Activated CD8-positive, alpha-beta memory T cell treated with anti-CD3 and anti-CD28 coated beads, Interleukin-2, amount 10 ng/mL, durations not matched to agents 7 days and 5 days (primary cell): ENCODE measurements around the gene CNTNAP2. TPM values are rescaled to one million over a fixed set of nuclear protein-coding genes. Genes with fewer than 3 reads are reported as not detected.

Experiments
- ATAC-seq: fragments of 150-1000 bp; cut with Tn5 transposase; one replicate; pipeline ENCODE4 v1.10.0; 2021; ENCODE audit warnings: moderate library complexity
- CTCF ChIA-PET: fragments of 350-600 bp; sonication (Branson Sonifier 250); formaldehyde crosslinking; loops from one replicate; lab custom pipeline; 2021; ENCODE audit warnings: antibody characterized with exemption; lab: Charles Lee
- DNase-seq: peaks from one replicate; pipeline ENCODE4 v3.0.0-alpha.2; 2020
- H3K27ac Mint-ChIP-seq: one replicate; pipeline ENCODE4 v1.8.0; 2021; ENCODE audit warnings: mild to moderate bottlenecking, mixed read lengths
- H3K27me3 Mint-ChIP-seq: one replicate; pipeline ENCODE4 v1.8.0; 2021; ENCODE audit warnings: mixed read lengths
- H3K36me3 Mint-ChIP-seq: one replicate; pipeline ENCODE4 v1.8.0; 2021; ENCODE audit warnings: mild to moderate bottlenecking, mixed read lengths
- H3K4me1 Mint-ChIP-seq: one replicate; pipeline ENCODE4 v1.8.0; 2021; ENCODE audit warnings: mixed read lengths
- H3K4me3 Mint-ChIP-seq: one replicate; pipeline ENCODE4 v1.8.0; 2021; ENCODE audit warnings: mild to moderate bottlenecking, moderate library complexity, mixed read lengths
- H3K9me3 Mint-ChIP-seq: one replicate; pipeline ENCODE4 v1.8.0; 2022; ENCODE audit warnings: low read depth, mixed read lengths
- total RNA-seq, 2 experiments: library from RNA; stranded (reverse); gene quantifications; one replicate each; pipeline ENCODE4 v1.2.3, GENCODE V29; 2021

CNTNAP2 gene
- total RNA-seq, 2 experiments from 2014 or later = not detected

- Mint-ChIP-seq H3K36me3 (no peaks in the 10 kb centered on the region), H3K27ac (no peak overlapping the region), H3K9me3 (peaks cover 6% of the 10 kb centered on the region), H3K4me1 (no peaks in the 10 kb centered on the region), H3K27me3 (no peaks in the 10 kb centered on the region), H3K4me3 (no peak overlapping the region)
- DNase-seq (no peak), ATAC-seq (no peak)
- CTCF ChIA-PET = no interaction called here
These were observed 1277.7 kb downstream of the CNTNAP2 start for GRCh38 chr7:147394329-147394728.

- CTCF ChIA-PET = no interaction called here
- no peak overlapping the region for H3K27ac Mint-ChIP-seq
These were observed 1283.7 kb downstream of the CNTNAP2 start for GRCh38 chr7:147400221-147400689.

GRCh38 chr7:147400925-147401324 is 1284.3 kb downstream of the CNTNAP2 start:
- Mint-ChIP-seq H3K36me3 (no peaks in the 10 kb centered on the region), H3K4me1 (no peaks in the 10 kb centered on the region), H3K9me3 (peaks cover 5% of the 10 kb centered on the region), H3K27me3 (no peaks in the 10 kb centered on the region), H3K27ac (no peak overlapping the region), H3K4me3 (no peak overlapping the region)
- no peak for DNase-seq
- CTCF ChIA-PET = no interaction called here
- no peak for ATAC-seq

More at GRCh38 chr7:147400221-147400689, 1283.7 kb downstream of the CNTNAP2 start:
- H3K4me1 Mint-ChIP-seq = no peaks in the 10 kb centered on the region
- DNase-seq (no peak), ATAC-seq (no peak)
- H3K36me3 Mint-ChIP-seq = no peaks in the 10 kb centered on the region
- H3K27me3 Mint-ChIP-seq = no peaks in the 10 kb centered on the region
- H3K4me3 Mint-ChIP-seq = no peak overlapping the region
- peaks cover 5% of the 10 kb centered on the region for H3K9me3 Mint-ChIP-seq

- no peak overlapping the region for H3K27ac Mint-ChIP-seq
- CTCF ChIA-PET = no interaction called here
- DNase-seq = no peak
These were observed 1289.0 kb downstream of the CNTNAP2 start for GRCh38 chr7:147405621-147406020.

GRCh38 chr7:147406521-147407135 is 1290.0 kb downstream of the CNTNAP2 start:
- Mint-ChIP-seq H3K27me3 (no peaks in the 10 kb centered on the region), H3K4me3 (no peak overlapping the region), H3K36me3 (no peaks in the 10 kb centered on the region), H3K27ac (no peak overlapping the region), H3K9me3 (peaks cover 12% of the 10 kb centered on the region), H3K4me1 (no peaks in the 10 kb centered on the region)
- CTCF ChIA-PET = no interaction called here
- DNase-seq (no peak), ATAC-seq (no peak)

More at GRCh38 chr7:147405621-147406020, 1289.0 kb downstream of the CNTNAP2 start:
- no peak for ATAC-seq
- no peak overlapping the region for H3K4me3 Mint-ChIP-seq
- peaks cover 12% of the 10 kb centered on the region for H3K9me3 Mint-ChIP-seq
- H3K27me3 Mint-ChIP-seq = no peaks in the 10 kb centered on the region
- H3K4me1 Mint-ChIP-seq = no peaks in the 10 kb centered on the region
- no peaks in the 10 kb centered on the region for H3K36me3 Mint-ChIP-seq

GRCh38 chr7:147411096-147411495 is 1294.5 kb downstream of the CNTNAP2 start:
- no peak overlapping the region for H3K27ac Mint-ChIP-seq

GRCh38 chr7:147412109-147412508 is 1295.5 kb downstream of the CNTNAP2 start:
- ATAC-seq (no peak), DNase-seq (no peak)
- CTCF ChIA-PET = no interaction called here
- Mint-ChIP-seq H3K27me3 (no peaks in the 10 kb centered on the region), H3K4me1 (no peaks in the 10 kb centered on the region), H3K27ac (no peak overlapping the region), H3K4me3 (no peak overlapping the region), H3K9me3 (peaks cover 20% of the 10 kb centered on the region), H3K36me3 (no peaks in the 10 kb centered on the region)

More at GRCh38 chr7:147411096-147411495, 1294.5 kb downstream of the CNTNAP2 start:
- Mint-ChIP-seq H3K4me3 (no peak overlapping the region), H3K9me3 (peaks cover 22% of the 10 kb centered on the region), H3K4me1 (no peaks in the 10 kb centered on the region), H3K36me3 (no peaks in the 10 kb centered on the region), H3K27me3 (no peaks in the 10 kb centered on the region)
- no peak for DNase-seq
- no peak for ATAC-seq
- CTCF ChIA-PET = no interaction called here

GRCh38 chr7:147412782-147413556 is 1296.4 kb downstream of the CNTNAP2 start:
- Mint-ChIP-seq H3K27me3 (no peaks in the 10 kb centered on the region), H3K4me1 (no peaks in the 10 kb centered on the region)
- CTCF ChIA-PET = no interaction called here

GRCh38 chr7:147413557-147413870 is 1296.9 kb downstream of the CNTNAP2 start:
- no peaks in the 10 kb centered on the region for H3K36me3 Mint-ChIP-seq
- CTCF ChIA-PET = no interaction called here
- H3K27ac Mint-ChIP-seq = no peak overlapping the region
- ATAC-seq (no peak), DNase-seq (no peak)
- no peaks in the 10 kb centered on the region for H3K4me1 Mint-ChIP-seq
- no peak overlapping the region for H3K4me3 Mint-ChIP-seq
- peaks cover 14% of the 10 kb centered on the region for H3K9me3 Mint-ChIP-seq
- H3K27me3 Mint-ChIP-seq = no peaks in the 10 kb centered on the region

More at GRCh38 chr7:147412782-147413556, 1296.4 kb downstream of the CNTNAP2 start:
- Mint-ChIP-seq H3K27ac (no peak overlapping the region), H3K4me3 (no peak overlapping the region), H3K36me3 (no peaks in the 10 kb centered on the region), H3K9me3 (peaks cover 17% of the 10 kb centered on the region)
- DNase-seq (no peak), ATAC-seq (no peak)

GRCh38 chr7:147415991-147416390 is 1299.4 kb downstream of the CNTNAP2 start:
- H3K27ac Mint-ChIP-seq = no peak overlapping the region
- H3K36me3 Mint-ChIP-seq = no peaks in the 10 kb centered on the region
- DNase-seq (no peak), ATAC-seq (no peak)
- H3K9me3 Mint-ChIP-seq = peaks cover 10% of the 10 kb centered on the region
- H3K27me3 Mint-ChIP-seq = no peaks in the 10 kb centered on the region
- CTCF ChIA-PET = no interaction called here
- H3K4me1 Mint-ChIP-seq = no peaks in the 10 kb centered on the region
- H3K4me3 Mint-ChIP-seq = no peak overlapping the region

GRCh38 chr7:147418966-147419365 is 1302.4 kb downstream of the CNTNAP2 start:
- Mint-ChIP-seq H3K27me3 (no peaks in the 10 kb centered on the region), H3K4me3 (no peak overlapping the region), H3K9me3 (peaks cover 11% of the 10 kb centered on the region), H3K27ac (no peak overlapping the region), H3K36me3 (no peaks in the 10 kb centered on the region), H3K4me1 (no peaks in the 10 kb centered on the region)
- no peak for ATAC-seq
- CTCF ChIA-PET = no interaction called here
- no peak for DNase-seq

GRCh38 chr7:147423875-147424274 is 1307.3 kb downstream of the CNTNAP2 start:
- ATAC-seq (no peak), DNase-seq (no peak)
- Mint-ChIP-seq H3K27me3 (no peaks in the 10 kb centered on the region), H3K4me3 (no peak overlapping the region), H3K36me3 (no peaks in the 10 kb centered on the region), H3K4me1 (no peaks in the 10 kb centered on the region), H3K9me3 (peaks cover 4% of the 10 kb centered on the region), H3K27ac (no peak overlapping the region)
- CTCF ChIA-PET = no interaction called here

GRCh38 chr7:147428075-147428474 is 1311.5 kb downstream of the CNTNAP2 start:
- Mint-ChIP-seq H3K27ac (no peak overlapping the region), H3K4me3 (no peak overlapping the region), H3K36me3 (no peaks in the 10 kb centered on the region), H3K4me1 (no peaks in the 10 kb centered on the region), H3K9me3 (peaks cover 7% of the 10 kb centered on the region), H3K27me3 (no peaks in the 10 kb centered on the region)
- ATAC-seq (no peak), DNase-seq (no peak)
- CTCF ChIA-PET = no interaction called here

GRCh38 chr7:147429961-147430360 is 1313.4 kb downstream of the CNTNAP2 start:
- Mint-ChIP-seq H3K27me3 (no peaks in the 10 kb centered on the region), H3K4me1 (no peaks in the 10 kb centered on the region), H3K4me3 (no peak overlapping the region), H3K36me3 (no peaks in the 10 kb centered on the region), H3K9me3 (peaks cover 7% of the 10 kb centered on the region), H3K27ac (no peak overlapping the region)
- ATAC-seq = no peak
- DNase-seq = no peak
- CTCF ChIA-PET = no interaction called here
